GM19372 (cell line): ENCODE measurements around the gene NFKBIB.

Experiments used
- ATAC-seq: cut with Tn5 transposase; IDR thresholded peaks from one replicate; pipeline ENCODE4 v1.9.1; 2021; ENCODE audit warnings: mild to moderate bottlenecking, low read depth, moderate library complexity; ENCODE audit not compliant: unreplicated experiment

NFKBIB gene

GRCh38 chr19:38904581-38905539, 5.1 kb downstream of the NFKBIB start:
- no peak for ATAC-seq

DNA sequence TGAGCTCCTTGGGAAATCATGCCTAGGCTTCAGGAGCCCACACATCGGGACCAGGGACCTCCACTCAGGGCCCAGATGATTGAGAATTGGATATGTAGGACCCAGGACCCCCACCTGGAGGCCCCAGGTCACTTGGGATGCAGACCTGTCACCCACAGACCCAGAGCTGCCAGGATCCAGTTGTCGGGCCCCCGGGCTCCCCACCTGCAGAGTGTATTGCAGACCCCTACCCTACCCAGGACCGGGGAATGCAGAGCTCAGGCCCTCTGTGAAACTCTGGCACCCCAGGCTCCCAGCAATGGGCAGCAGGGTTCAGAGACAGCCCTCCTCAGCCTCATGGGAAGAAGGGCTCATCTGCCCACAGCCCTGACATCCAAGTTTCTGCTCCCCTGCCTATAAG, 5.9 kb downstream of the NFKBIB start:
- ATAC-seq = no peak

DNA sequence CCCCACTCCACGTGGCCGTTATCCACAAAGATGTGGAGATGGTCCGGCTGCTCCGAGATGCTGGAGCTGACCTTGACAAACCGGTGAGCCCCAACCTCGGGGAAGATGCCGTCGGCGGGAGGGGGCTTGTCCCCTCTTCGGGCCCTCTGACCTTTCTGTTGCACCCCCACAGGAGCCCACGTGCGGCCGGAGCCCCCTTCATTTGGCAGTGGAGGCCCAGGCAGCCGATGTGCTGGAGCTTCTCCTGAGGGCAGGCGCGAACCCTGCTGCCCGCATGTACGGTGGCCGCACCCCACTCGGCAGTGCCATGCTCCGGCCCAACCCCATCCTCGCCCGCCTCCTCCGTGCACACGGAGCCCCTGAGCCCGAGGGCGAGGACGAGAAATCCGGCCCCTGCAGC, 7.5 kb downstream of the NFKBIB start:
- no peak for ATAC-seq

- ATAC-seq = no peak
These were observed 7.9 kb downstream of the NFKBIB start for GRCh38 chr19:38907670-38908069.

GRCh38 chr19:38908911-38909310, 9.1 kb downstream of the NFKBIB start:
- ATAC-seq = no peak

DNA sequence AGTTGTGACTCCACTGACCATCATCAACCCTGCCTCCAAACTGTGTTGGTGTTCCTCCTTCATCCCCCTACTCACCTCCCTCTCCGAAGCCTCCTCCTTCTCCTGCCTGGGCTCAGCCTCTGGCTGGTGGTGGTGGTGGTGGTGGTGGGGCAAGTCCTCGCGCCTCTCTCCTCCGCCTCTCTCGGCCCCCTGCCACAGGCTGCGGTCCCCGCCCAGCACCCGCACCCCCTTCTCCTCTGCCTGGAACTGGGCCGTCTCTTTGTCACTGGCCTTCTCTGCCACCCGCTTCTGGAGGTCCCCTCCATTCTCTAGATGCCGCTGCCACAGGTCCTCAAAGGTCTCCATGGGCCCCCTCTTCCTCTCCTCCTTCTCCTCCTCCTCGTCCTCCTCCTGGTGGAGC, 10.7 kb downstream of the NFKBIB start:
- ATAC-seq = no peak

DNA sequence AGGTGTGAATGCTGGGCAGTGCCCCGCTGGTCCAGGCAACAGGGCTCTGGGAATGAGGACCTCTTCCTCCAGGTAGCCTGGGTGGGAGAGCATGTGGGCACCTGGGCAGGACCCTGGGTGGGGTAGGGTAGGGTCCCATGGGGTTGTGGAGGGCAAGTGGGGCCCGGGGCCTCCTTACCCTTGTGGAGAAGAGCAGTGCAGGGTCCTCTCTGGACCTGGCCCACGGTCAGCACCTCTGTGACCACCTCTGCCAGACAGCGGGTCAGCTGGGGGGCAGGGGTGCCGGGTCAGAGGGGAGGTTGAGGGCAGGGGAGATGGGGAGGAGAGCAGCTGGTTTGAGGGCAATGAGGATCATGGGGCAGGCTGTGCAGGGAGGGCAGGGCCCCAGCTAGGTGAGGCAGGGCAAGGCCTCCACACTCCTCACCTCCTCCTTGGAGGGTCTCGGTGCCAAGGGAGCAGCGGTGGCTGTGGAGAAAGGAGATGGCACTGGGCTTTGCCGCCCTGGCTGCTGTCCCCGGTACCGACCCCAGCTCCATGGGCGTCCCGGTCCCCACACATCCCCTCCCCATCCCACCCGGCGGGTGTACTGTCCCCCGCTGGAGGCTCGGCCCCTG, 11.7 kb downstream of the NFKBIB start:
- no peak for ATAC-seq

DNA sequence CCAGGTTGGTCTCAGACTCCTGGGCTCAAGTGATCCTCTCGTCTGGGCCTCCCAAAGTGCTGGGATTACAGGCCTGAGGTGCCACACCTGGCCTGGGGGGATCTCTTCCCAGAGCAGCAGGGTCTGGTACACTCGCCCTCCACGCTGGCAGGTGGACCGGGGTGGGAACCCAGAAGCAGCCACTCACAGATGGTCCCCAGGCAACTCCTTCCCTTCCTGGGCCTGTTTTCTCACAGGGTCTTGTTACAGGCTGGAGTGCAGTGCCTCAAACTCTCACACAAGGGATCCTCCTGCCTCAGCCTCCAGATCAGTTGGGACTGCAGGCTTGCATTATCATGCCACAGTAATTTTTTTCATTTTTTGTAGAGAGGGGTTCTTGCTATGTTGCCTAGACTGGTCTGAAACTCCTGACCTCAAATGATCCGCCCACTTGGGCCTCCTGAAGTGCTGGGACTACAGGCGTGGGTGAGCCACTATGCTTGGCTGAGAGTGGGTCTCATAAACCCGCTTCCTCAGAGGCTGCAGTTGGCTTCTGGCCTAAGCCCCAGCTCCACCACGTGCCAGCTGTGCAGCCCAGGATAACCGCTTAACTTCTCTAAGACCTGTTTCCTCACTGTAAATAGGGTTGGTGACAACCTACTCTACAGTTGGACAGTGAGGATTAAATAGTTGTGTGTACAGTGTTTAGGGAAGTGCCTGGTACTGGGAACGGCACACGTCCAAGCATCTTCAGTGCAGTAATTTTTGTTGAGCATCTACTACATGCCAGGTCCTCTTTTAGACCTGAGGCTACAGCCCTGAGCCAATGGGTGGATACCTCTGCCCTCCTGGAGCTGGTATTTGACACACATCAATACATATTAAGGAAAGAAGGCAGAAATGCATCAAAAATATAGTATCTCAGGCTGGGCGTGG, 13.1 kb downstream of the NFKBIB start:
- no peak for ATAC-seq

GRCh38 chr19:38913958-38914357, 14.2 kb downstream of the NFKBIB start:
- no peak for ATAC-seq

DNA sequence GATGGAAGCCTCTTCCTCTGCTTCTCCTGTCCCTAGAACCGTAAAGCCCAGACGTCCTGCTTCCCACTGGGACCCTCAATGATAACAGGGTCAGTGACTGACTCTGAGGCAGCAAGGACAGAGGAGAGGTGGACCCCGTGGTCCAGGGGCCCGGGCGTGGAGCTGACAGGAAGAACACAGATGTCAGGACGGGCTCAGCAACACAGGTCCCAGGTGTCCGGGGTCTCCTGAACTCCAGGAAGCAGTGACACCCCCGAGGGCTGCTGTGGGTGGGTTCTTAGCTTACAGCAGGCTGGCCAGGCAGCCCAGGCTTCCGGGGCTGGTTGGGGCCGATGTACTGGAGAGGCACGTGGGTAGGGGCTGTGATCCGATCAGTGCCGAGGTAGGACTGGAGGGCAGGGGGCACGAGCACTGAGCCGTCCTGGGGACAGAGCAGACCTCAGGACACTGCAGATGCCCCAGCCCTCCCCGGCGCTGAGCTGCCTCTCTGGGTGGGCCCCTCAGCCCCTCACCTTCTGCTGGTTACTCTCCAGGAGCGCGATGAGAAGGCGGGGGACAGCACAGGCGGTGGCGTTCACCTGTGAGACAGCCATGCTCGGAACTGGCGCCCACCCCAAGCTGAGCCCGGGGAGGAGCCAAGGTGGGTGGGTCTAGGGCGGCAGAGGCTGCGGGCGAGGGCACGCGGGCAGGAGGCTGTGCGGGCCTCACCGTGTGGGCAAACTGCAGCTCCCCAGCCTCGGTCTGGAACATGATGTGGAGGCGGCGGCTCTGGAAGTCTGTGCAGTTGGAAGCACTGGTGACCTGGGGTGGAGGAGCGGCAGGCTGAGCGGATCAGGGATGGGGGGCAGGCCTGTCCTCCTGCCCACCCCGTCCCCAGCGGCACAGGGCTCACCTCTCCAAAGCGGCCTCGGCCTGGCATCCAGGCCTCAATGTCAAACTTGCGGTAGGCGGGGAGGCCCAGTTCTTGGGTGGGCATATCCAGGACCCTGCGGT, 15.9 kb downstream of the NFKBIB start:
- no peak for ATAC-seq

- ATAC-seq = no peak
These were observed 17.7 kb downstream of the NFKBIB start for GRCh38 chr19:38917516-38917915.

- no peak for ATAC-seq
These were observed 18.2 kb downstream of the NFKBIB start for GRCh38 chr19:38917921-38918491.

- ATAC-seq = no peak
These were observed 18.8 kb downstream of the NFKBIB start for GRCh38 chr19:38918526-38918925.

DNA sequence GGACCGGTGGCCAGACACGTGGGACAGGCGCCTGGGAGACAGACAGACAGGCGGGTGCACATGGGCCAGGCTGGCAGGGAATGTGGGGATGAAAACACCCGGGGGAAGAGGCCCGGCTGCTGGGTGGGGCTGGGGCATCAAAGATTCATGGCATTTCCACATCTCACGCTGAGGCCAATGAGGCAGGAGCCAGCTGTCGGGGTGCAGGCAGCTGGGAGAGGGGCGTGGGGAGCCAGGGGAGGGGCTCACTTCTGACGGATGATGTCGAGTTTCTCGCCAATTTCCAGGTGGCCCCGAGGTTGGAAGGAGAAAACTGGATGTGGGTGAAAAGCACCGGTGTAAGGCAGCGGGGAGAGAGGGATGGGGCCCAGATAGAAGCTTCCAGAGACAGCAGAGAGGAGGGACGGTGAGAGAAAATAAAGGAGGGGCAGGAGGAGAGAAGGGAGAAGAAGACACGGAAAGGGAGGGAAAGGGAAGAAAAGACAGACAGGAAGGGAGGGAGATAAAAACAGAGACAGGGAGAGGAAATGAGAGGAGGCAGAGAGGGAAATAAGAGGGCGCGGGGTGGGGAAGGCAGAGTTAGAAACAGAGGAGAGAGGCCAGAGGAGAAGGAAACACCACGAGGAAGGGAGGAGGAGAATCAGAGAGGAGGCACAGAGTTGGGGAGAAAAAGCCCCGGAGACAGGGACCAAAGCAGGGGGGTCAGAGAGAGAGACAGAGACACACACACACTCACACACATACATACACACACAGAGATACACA, 20.2 kb downstream of the NFKBIB start:
- no peak for ATAC-seq

DNA sequence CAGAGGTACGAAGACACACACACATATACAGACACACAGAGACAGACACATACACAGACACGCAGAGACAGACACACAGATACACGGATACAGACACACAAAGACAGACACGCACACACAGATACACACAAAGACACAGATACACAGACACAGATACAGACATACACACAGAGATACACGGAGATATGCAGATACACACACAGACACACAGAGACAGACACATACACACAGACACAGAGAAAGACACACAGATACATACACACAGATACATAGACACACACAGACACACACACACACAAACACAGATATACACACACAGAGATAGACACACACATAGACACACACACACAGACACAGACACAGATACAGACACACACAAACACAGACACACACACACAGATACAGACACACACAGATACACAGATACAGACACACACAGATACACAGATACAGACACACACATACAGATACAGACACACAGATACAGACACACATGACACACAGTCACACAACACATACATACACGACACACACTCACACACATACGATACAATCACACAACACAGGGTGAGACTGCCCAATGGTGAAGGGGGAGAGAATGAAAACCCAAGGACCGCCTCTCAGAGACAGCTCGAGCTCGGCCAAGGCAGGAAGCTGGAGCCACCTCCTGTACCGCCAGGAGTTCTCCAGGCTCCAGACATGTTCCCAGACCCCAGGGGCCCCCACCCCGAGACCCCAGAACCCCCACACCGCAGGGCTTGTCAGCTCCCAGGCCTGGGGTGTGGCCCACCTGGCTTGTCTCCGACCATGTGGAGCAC, 21.0 kb downstream of the NFKBIB start:
- ATAC-seq = no peak

DNA sequence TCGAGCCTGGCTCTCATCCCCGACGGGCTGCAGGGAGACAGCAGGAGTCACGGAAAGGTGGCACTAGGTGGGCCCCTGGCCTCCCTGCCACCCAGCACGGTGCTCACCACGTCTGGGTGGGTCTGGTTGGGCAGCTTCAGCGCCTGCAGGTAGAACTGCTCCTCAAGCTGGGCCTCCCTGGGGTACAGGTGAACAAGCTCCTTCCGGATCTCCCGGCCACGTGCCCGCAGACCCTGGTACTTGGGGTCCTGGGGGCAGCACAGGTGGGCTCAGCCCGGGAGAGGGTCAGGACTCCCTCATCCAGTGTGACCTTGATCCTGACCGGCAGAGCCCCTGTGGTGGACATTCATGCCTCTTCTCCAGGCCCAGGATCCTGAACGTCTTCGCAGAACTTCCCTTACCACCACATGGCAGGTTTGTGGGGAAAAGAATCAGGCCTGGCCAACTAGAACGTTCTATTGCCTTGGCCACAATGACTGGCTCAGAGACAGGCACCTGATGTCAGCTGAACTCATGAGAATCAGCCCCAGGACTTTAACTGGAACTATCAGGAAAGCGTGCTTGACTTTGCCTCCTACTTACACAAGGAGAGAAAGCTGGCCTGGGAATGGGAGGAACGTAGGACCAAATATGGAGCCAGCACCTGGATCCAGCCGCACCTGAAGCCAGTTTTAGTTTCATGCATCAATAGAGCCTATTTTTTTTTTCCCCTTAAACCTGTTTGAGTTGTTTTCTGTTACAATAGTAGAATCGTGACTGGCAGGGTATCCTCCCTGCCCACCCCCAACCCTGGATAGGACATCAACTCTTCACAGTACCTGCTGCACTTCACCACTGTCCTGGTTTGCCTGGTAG, 21.9 kb downstream of the NFKBIB start:
- ATAC-seq = no peak

- no peak for ATAC-seq
These were observed 22.7 kb downstream of the NFKBIB start for GRCh38 chr19:38922482-38922881.
